ENCODE results near the gene TOX4.

The TOX4 gene

GRCh38 chr14:21541413-21542074 is 64.5 kb downstream of the TOX4 start:
- no peak for TF ChIP-seq CTCF (IDR thresholded peaks at IDR 0.05)

- no peak for TF ChIP-seq CTCF (IDR thresholded peaks at IDR 0.05)
Observed at GRCh38 chr14:21543521-21543960, 66.5 kb downstream of the TOX4 start.

GRCh38 chr14:21543963-21544362 is 67.0 kb downstream of the TOX4 start:
- no peak for TF ChIP-seq CTCF (IDR thresholded peaks at IDR 0.05)

All from LNCAP (cell line).